GM20431 (cell line): ENCODE measurements around the gene CIZ1.
"Not testable (repeated sequence)": the region's sequence is repeated elsewhere in the genome, so short reads cannot be mapped to it uniquely, and the experiment has no call there.

Experiments used
- in situ Hi-C: fragments of 300-500 bp; cut with MseI, MboI; formaldehyde crosslinking; loops from one replicate; pipeline ENCODE4 v1.15.0; 2020; ENCODE audit warnings: low sequenced_read_pairs; ENCODE audit not compliant: unreplicated experiment

The CIZ1 gene, protein sequence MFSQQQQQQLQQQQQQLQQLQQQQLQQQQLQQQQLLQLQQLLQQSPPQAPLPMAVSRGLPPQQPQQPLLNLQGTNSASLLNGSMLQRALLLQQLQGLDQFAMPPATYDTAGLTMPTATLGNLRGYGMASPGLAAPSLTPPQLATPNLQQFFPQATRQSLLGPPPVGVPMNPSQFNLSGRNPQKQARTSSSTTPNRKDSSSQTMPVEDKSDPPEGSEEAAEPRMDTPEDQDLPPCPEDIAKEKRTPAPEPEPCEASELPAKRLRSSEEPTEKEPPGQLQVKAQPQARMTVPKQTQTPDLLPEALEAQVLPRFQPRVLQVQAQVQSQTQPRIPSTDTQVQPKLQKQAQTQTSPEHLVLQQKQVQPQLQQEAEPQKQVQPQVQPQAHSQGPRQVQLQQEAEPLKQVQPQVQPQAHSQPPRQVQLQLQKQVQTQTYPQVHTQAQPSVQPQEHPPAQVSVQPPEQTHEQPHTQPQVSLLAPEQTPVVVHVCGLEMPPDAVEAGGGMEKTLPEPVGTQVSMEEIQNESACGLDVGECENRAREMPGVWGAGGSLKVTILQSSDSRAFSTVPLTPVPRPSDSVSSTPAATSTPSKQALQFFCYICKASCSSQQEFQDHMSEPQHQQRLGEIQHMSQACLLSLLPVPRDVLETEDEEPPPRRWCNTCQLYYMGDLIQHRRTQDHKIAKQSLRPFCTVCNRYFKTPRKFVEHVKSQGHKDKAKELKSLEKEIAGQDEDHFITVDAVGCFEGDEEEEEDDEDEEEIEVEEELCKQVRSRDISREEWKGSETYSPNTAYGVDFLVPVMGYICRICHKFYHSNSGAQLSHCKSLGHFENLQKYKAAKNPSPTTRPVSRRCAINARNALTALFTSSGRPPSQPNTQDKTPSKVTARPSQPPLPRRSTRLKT

GRCh38 chr9:128191406-128192046 lies at the start of gene CIZ1:
TSS of gene CIZ1 (minus strand) at chr9:128191572. CDS start at chr9:128190857, 715 bp downstream.
- in situ Hi-C loops: no loop called here

DNA sequence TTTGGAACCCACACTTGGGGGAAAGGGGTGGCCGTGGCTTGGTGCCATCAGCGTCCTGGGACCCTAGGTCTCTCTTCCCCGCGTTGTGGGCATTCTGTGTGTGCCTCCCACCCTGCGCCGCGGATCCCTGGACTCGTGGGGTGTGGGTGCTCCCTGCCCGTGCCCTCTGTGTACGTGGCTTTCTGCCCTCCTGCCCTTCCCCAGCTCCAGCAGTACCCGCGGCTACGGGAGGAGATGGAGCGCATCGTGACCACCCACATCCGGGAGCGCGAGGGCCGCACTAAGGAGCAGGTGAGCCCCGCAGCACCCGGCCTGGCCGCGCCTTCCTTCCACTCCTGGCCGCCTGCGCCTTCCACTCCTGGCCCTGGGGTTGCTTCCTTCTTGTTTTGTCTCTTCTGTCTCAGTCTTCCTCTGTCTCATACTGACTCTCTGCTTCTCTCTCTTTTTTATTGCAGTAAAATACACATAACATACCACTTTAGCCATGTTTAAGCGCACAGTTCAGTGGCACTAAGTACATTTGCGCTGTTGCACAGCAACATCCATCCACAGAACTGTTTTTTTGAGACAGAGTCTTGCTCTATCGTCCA lies 42.5 kb upstream of the CIZ1 start:
- in situ Hi-C loops: no loop called here

GRCh38 chr9:128232528-128233428 lies 41.4 kb upstream of the CIZ1 start:
- in situ Hi-C loops: no loop called here

GRCh38 chr9:128231638-128232527 lies 40.5 kb upstream of the CIZ1 start:
- in situ Hi-C loops: no loop called here

GRCh38 chr9:128230897-128231296 lies 39.5 kb upstream of the CIZ1 start:
- in situ Hi-C loops: not testable (repeated sequence)

- in situ Hi-C loops: no loop called here
These were observed 35.0 kb upstream of the CIZ1 start for GRCh38 chr9:128226412-128226801.

- in situ Hi-C loops: no loop called here
These were observed 34.5 kb upstream of the CIZ1 start for GRCh38 chr9:128225770-128226411.

DNA sequence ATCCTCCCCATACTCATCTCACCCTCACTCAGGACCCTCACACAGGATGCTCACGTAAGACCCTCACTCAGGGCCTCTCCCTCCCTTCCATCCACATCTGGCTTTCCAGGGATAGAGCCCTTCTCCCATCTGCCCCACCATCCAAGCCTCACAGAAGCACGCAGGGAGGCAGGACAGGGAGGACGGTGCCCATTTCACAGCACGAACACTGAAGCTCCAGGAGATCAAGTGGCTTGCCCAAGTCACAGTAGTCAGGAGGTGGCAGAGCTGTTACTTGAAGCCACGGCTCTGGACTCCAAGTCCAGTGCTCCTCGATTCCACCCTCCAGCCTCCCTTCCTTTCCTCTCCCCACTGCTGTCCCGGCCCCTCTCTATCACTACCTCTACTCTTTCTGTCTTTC lies 33.5 kb upstream of the CIZ1 start:
- in situ Hi-C loops: no loop called here

DNA sequence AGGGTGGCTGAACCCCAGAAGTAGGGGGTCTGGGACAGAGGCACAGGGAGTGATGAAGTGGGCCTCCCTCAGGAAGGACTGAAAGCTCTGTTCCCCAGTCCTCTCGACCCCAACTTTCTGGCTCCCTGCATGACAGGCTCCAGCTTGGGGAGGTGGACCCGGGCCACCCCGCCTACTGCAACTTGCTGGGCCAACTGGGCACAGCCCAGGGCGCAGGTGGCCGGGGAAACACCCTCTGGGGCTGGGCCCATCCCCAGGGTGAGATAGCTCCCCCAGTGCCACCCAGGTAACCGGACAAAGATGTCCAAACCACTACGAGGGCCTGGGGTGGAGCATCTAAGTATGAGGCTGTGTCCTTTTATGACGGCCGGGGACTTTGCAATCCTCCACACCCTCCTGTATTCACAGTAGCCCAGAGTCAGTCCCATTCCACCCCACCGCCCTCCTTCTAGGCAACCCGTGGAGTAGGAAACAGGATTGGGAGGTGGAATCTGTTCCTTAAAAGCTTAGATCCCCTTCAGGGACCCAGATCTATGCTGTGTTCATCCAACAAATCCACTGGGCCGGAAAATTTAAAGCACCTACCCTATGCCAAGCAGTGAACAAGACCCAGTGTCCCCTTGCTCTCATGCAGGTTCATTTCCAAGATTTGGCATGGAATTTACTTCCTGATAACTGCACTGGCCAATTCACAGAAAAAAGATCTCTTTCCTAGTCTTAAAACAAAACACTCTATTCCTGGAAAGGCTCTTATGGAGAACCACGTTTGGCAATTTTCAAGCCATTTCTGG lies 31.7 kb upstream of the CIZ1 start:
- in situ Hi-C loops: no loop called here

DNA sequence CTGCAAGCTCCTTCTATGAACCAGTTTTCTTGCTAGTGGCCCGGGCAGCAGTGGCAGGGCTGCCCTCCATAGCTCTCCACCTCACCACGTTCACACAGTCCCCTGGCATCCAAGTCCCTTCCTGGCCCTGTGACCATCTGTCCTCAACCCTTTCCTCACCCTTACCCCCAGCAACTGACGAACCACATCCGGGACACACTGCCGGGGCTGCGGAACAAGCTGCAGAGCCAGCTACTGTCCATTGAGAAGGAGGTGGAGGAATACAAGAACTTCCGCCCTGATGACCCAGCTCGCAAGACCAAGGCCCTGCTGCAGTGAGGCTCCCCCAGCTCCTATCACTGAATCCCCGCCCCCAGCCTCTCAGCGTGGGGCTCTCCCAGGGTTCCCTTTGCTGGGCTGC lies 30.7 kb upstream of the CIZ1 start:
- in situ Hi-C loops: no loop called here

- in situ Hi-C loops: no loop called here
These were observed 28.5 kb upstream of the CIZ1 start for GRCh38 chr9:128219831-128220230.

- in situ Hi-C loops: no loop called here
These were observed 27.4 kb upstream of the CIZ1 start for GRCh38 chr9:128218518-128219389.

- in situ Hi-C loops: no loop called here
These were observed 26.8 kb upstream of the CIZ1 start for GRCh38 chr9:128218172-128218517.

- in situ Hi-C loops: no loop called here
These were observed 25.6 kb upstream of the CIZ1 start for GRCh38 chr9:128216781-128217553.
